ENCODE results near the gene KIRREL3.

KIRREL3 gene

DNA sequence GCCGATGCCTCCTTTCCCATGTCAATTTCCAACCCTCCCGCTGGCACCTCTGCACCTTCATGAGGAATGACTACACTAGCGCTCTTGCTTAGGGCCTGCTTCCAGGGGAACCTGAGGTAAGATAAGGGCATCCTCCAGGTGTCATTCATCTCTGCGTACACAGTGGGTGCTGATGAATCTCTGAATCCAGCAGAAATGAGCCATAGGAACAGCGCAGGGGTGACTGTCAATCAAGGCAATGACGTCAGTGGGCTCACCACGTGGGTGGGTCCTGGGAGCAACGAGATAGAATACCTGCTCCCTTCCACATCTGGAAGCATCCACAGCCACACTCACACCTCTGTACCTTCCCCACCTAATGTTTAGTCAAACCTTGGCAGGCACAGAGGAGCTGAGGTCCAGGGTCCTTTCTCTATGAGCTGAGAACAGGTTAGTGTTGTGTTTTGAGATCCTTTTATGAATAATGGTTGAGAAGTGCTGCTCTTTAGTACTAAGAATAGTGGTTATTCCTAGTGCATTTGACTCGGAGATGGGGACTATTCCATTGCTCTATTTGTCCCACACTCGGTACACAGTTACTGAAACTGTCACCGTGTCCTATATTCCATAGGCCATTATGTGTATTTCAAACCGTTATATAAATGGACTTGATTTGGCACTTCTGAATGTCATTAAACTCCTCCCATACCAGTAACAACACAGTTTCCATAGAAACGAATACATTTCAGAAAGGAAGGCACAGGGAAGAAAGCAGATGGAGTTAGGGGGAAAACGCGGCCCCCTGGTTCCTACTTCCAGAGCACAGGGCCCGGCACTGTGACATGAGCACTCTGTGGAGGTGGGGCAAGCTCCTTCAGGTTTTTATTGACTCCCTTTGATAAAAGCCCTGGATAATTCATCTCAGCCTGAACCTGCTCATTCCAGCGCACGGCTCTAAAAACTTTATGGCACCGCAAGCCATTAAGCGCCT lies 451.7 kb downstream of the KIRREL3 start:
- no peak for TF ChIP-seq CTCF (IDR thresholded peaks at IDR 0.05; ENCODE audit: insufficient read depth, missing control alignments)
- FAIRE-seq = no peak
- DNase-seq (ENCODE audit: insufficient read length, low spot score) = no peak

DNA sequence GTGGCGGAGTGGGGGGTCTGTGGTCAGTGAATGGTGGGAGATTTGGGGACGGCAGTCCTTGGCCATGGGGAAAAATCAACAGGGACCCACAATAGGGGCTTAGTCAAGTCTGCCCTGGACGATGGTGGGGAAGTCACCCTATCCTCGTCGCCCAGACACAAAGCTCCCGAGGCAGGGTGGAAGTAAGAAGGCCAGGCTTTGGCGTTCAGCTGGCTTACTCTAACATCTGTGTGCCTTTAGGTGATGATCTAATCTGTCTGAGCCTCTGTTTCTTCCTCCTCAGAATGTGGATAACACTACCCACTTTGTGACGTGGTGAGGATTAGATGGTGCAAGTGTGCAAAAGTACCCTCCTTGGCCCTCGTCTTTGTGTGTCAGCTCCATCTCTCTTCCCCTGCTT lies 452.9 kb downstream of the KIRREL3 start:
- DNase-seq (ENCODE audit: insufficient read length, low spot score) (no peak), FAIRE-seq (no peak)
- no peak for TF ChIP-seq CTCF (IDR thresholded peaks at IDR 0.05; ENCODE audit: insufficient read depth, missing control alignments)

- FAIRE-seq = no peak
- DNase-seq (ENCODE audit: insufficient read length, low spot score) = no peak
- TF ChIP-seq CTCF (IDR thresholded peaks at IDR 0.05; ENCODE audit: insufficient read depth, missing control alignments) = no peak
Observed at GRCh38 chr11:126547161-126547560, 453.4 kb downstream of the KIRREL3 start.

DNA sequence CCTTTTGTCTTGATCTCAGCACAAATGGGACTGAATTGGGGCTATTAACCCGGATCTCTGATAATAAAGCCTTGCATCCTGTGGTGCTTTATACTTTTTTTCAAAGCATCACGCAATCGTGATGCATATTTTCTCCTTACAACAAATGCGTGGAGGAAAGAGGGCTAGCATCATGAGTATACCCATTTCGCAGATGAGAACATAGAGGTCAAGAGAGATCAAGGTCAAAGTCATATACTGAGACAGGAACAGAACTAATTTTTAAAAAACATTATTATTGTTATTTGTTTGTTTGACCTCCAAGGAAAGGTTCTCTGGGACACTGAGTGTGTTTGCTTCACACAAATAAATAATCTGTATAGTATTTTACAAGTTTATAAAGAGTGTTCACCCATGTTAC lies 453.9 kb downstream of the KIRREL3 start:
- no peak for TF ChIP-seq CTCF (IDR thresholded peaks at IDR 0.05; ENCODE audit: insufficient read depth, missing control alignments)
- no peak for FAIRE-seq

GRCh38 chr11:126546191-126546590 lies 454.4 kb downstream of the KIRREL3 start:
- no peak for DNase-seq (ENCODE audit: insufficient read length, low spot score)
- no peak for FAIRE-seq

More for the DNA sequence above, 453.9 kb downstream of the KIRREL3 start:
- no peak for DNase-seq (ENCODE audit: insufficient read length, low spot score)

DNA sequence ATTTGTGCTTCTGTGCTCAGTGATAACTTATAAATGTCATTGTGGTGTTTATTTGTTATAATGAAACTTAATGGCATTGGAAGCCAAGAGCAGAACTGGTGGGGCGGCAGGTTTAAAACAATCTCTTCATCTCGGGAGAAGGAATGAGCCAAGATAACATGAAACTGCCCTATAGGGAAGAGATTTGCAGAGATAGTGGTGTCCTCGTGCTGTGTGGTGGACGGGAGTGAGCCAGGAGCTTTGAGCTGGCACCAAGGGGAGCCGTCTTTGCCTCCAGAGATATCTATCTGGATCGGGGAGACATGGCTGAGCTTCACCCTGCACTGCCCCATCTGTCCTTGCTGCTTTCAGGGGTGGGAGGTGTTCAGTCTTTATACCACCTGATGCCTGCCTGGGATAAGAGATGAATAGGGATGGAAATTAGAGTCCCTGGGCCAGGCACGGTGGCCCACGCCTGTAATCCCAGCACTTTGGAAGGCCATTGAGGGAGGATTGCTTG lies 455.5 kb downstream of the KIRREL3 start:
- TF ChIP-seq CTCF (IDR thresholded peaks at IDR 0.05; ENCODE audit: insufficient read depth, missing control alignments) = no peak
- no peak for DNase-seq (ENCODE audit: insufficient read length, low spot score)
- no peak for FAIRE-seq

More at GRCh38 chr11:126546191-126546590, 454.4 kb downstream of the KIRREL3 start:
- no peak for TF ChIP-seq CTCF (IDR thresholded peaks at IDR 0.05; ENCODE audit: insufficient read depth, missing control alignments)

Measured in D721Med (cell line).